GM18909 (cell line): ENCODE data around the gene PNKD.

Experiments
- ATAC-seq: cut with Tn5 transposase; IDR thresholded peaks from one replicate; pipeline ENCODE4 v1.9.1; 2021; ENCODE audit warnings: mild to moderate bottlenecking; ENCODE audit not compliant: unreplicated experiment, poor library complexity

PNKD gene

GRCh38 chr2:218392891-218393462, 122.7 kb downstream of the PNKD start:
- no peak for ATAC-seq

- ATAC-seq = no peak
Measured at GRCh38 chr2:218393750-218394290, 123.5 kb downstream of the PNKD start.

- ATAC-seq = no peak
Measured at GRCh38 chr2:218394298-218395089, 124.2 kb downstream of the PNKD start.

- ATAC-seq = no peak
Measured at GRCh38 chr2:218395090-218395444, 124.7 kb downstream of the PNKD start.

- ATAC-seq = no peak
Measured at GRCh38 chr2:218395456-218395825, 125.1 kb downstream of the PNKD start.

- ATAC-seq = peak; percentile 58
Measured at GRCh38 chr2:218395826-218396687, 125.7 kb downstream of the PNKD start.
